ENCODE data around the gene PDE8A. TPM values are rescaled to one million over a fixed set of nuclear protein-coding genes. Genes with fewer than 3 reads are reported as not detected.
"Not testable (repeated sequence)": the region's sequence is repeated elsewhere in the genome, so short reads cannot be mapped to it uniquely, and the experiment has no call there.

The PDE8A gene
- total and polyA plus RNA-seq, 2 experiments from 2014 or later, result 15.3 to 26.0 TPM

DNA sequence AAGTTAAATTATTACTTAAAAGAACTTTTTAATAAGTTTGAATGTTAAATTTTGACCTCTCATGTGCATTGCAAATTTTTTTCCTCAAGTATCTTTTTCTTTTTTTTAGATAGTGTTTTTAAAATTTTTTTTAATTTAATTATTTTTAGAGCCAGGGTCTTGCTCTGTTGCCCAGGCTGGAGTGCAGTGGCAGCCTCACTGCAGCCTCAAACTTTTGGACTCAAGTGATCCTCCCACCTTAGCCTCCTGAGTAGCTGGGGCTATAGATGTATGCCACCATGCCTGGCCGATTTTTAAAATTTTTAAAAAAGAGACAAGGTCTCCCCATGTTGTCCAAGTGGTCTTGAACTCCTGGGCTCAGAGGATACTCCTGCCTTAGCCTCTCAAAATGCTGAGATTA is 14.4 kb downstream of the PDE8A start:
- 93% methylated on average over 1 of the region's 1 CpG for WGBS (ENCODE audit: low lambda C conversion rate, missing lambda C conversion rate)
- no peak for DNase-seq (ENCODE audit: low spot score)
- Histone ChIP-seq H3K9me2 (replicated peaks; ENCODE audit: insufficient read depth) (no peaks in the 10 kb centered on the region), H3K4me1 (ENCODE audit: insufficient read depth) (peaks cover 23% of the 10 kb centered on the region), H3K4me3 (no peak overlapping the region), H3K27me3 (no peaks in the 10 kb centered on the region), H4K20me1 (ENCODE audit: insufficient read depth, poor library complexity, severe bottlenecking) (peaks cover 12% of the 10 kb centered on the region), H3K4me2 (no peak overlapping the region), H3K9me3 (ENCODE audit: low read depth) (no peaks in the 10 kb centered on the region), H3K27ac (no peak overlapping the region), H3K36me3 (replicated peaks; ENCODE audit: insufficient read depth, low read depth) (no peaks in the 10 kb centered on the region), H2AFZ (no peak overlapping the region), H3K79me2 (peaks cover 92% of the 10 kb centered on the region)
- TF ChIP-seq EZH2 (IDR thresholded peaks at IDR 0.05; ENCODE audit: borderline replicate concordance) (no peak), CTCF (IDR thresholded peaks at IDR 0.05; ENCODE audit: poor library complexity) (no peak), EZH2phosphoT487 (IDR thresholded peaks at IDR 0.05; ENCODE audit: low read depth, severe bottlenecking, unreplicated experiment) (no peak)

DNA sequence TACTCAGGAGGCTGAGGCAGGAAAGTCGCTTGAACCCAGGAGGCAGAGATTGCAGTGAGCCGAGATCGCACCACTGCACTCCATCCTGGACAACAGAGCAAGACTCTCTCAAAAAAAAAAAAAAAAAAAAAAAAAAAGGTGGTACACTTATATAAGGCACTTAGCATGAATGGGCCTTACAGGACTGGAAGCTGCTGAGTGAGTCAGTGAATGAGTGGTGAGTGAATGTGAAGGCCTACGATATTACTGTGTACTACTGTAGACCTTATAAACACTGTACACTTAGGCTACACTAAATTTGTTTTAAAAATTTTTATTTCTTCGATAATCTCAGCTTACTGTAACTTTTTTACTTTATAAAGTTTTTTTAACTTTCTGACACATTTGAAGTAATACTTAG is 15.1 kb downstream of the PDE8A start:
- H3K79me2 ChIP-seq, result peaks cover 92% of the 10 kb centered on the region
- not testable (repeated sequence) for DNase-seq (ENCODE audit: low spot score)
- WGBS (ENCODE audit: low lambda C conversion rate, missing lambda C conversion rate), result 89% methylated on average over 5 of the region's 5 CpGs

DNA sequence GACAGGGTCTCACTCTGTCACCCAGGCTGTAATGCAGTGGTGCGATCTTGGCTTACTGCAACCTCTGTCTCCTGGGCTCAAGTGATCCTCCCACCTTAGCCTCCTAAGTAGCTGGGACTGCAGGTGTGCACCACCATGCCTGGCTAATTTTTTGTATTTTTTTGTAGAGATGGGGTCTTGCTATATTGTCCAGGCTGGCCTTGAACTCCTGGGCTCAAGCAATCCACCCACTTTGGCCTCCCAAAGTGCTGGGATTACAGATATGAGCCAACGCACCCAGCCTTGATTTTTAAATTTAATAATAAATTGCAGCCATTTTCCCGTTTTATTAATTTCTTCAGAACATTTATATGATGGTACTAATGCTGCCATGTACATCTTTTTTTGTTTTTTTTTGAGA is 15.6 kb downstream of the PDE8A start:
- not testable (repeated sequence) for DNase-seq (ENCODE audit: low spot score); H3K36me3 ChIP-seq (replicated peaks; ENCODE audit: insufficient read depth, low read depth); H3K9me3 ChIP-seq (ENCODE audit: low read depth); H3K27ac ChIP-seq; H3K9me2 ChIP-seq (replicated peaks; ENCODE audit: insufficient read depth); H3K4me3 ChIP-seq; H3K27me3 ChIP-seq; H3K4me2 ChIP-seq; H2AFZ ChIP-seq; H4K20me1 ChIP-seq (ENCODE audit: insufficient read depth, poor library complexity, severe bottlenecking)
- peaks cover 92% of the 10 kb centered on the region for H3K79me2 ChIP-seq
- WGBS (ENCODE audit: low lambda C conversion rate, missing lambda C conversion rate), result 100% methylated on average over 3 of the region's 3 CpGs
- H3K4me1 ChIP-seq (ENCODE audit: insufficient read depth), result peaks cover 22% of the 10 kb centered on the region

More for the DNA sequence above, 15.1 kb downstream of the PDE8A start:
- H3K27ac ChIP-seq; H3K9me2 ChIP-seq (replicated peaks; ENCODE audit: insufficient read depth); H4K20me1 ChIP-seq (ENCODE audit: insufficient read depth, poor library complexity, severe bottlenecking); H3K36me3 ChIP-seq (replicated peaks; ENCODE audit: insufficient read depth, low read depth); H2AFZ ChIP-seq; H3K4me2 ChIP-seq; H3K4me3 ChIP-seq; H3K27me3 ChIP-seq; H3K9me3 ChIP-seq (ENCODE audit: low read depth): not testable (repeated sequence)
- H3K4me1 ChIP-seq (ENCODE audit: insufficient read depth), result peaks cover 25% of the 10 kb centered on the region

DNA sequence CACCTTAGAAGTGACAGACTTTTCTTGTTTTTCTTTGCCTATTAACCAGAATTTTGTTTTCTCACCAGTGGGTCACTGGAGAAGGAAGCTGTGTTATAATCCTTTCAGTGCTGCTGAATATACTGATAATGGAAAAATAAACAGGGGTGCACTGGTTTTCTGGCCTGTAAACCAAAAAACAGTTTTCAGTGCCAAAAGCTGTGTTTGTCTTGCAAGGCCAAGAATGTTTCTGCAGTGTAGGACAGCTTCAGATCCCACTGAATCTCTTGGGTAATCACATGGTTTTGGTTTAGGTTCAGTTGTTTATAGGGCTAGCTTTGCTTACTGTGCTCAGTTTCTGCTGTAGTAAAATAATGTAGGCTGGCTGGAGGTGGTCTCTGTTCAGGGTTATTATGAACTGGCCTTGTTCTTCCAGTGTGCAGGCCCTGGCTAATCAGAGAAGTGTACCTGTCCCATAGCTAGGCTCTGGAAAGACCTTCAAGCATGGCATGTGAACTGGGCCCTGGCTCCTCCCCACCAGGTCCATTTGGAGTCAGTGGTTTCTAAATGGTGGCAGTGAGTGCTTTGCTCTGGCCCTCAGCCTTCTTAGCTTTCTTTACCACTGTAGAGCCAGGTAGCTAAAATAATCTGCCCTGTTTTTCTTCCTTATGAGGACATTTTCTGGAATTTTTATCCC is 18.7 kb downstream of the PDE8A start:
- no peaks in the 10 kb centered on the region for H3K36me3 ChIP-seq (replicated peaks; ENCODE audit: insufficient read depth, low read depth)
- no peaks in the 10 kb centered on the region for H4K20me1 ChIP-seq (ENCODE audit: insufficient read depth, poor library complexity, severe bottlenecking)
- no peak overlapping the region for H3K4me3 ChIP-seq
- no peaks in the 10 kb centered on the region for H3K27me3 ChIP-seq
- no peak for TF ChIP-seq EZH2phosphoT487 (IDR thresholded peaks at IDR 0.05; ENCODE audit: low read depth, severe bottlenecking, unreplicated experiment)
- no peak for TF ChIP-seq CTCF (IDR thresholded peaks at IDR 0.05; ENCODE audit: poor library complexity)
- no peak for TF ChIP-seq EZH2 (IDR thresholded peaks at IDR 0.05; ENCODE audit: borderline replicate concordance)
- no peak for DNase-seq (ENCODE audit: low spot score)
- no peaks in the 10 kb centered on the region for H3K9me3 ChIP-seq (ENCODE audit: low read depth)
- H3K79me2 ChIP-seq, result peaks cover 100% of the 10 kb centered on the region
- H3K9me2 ChIP-seq (replicated peaks; ENCODE audit: insufficient read depth), result no peaks in the 10 kb centered on the region
- peak overlapping the region; percentile 61 for H3K27ac ChIP-seq
- H3K4me2 ChIP-seq, result peak overlapping the region; percentile 22
- H2AFZ ChIP-seq, result no peak overlapping the region
- H3K4me1 ChIP-seq (ENCODE audit: insufficient read depth), result peaks cover 16% of the 10 kb centered on the region
